Upper lobe of left lung (tissue), 4 donors: ENCODE data around the gene C2orf80.

Experiments
- CTCF ChIP-seq, 6 experiments: fragments of 450-650 bp in 4 of 6; fragments of 200-600 bp in 2 of 6; sonication (generic) in 2 of 6; IDR thresholded peaks; one replicate each; pipeline ENCODE4 v1.5.1; 2016 to 2019; ENCODE audit warnings: antibody characterized with exemption in 6 of 6
- POLR2A ChIP-seq, 4 donors: fragments of 450-650 bp; IDR thresholded peaks; one replicate each; pipeline ENCODE4 v1.5.1; 2016 to 2017; ENCODE audit warnings: antibody characterized with exemption in 4 of 4, mild to moderate bottlenecking in 2 of 4

DNA sequence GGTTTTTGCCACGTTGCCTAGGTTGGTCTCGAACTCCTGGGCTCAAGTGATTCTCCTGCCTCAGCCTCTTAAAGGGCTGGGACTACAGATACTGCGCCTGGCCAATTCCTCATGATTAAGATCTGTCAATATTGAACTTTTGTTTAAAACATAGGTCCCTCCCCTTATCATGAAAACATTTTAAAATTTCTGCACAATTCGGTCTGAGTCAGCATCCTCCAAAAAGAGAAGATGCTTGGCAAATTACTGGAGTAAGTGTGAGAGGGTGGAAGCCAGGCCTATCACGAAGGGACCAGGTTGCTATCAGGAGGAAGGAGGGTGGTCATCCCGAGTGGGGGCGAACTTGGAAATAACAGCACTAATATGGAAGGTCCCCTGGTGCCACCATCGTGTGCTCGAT is 15.7 kb downstream of the C2orf80 start:
- TF ChIP-seq CTCF (IDR thresholded peaks at IDR 0.05), result no peak
- TF ChIP-seq POLR2A (IDR thresholded peaks at IDR 0.05), result no peak
